HG02852 (cell line): ENCODE results near the gene CCDC15.
"Not testable (repeated sequence)": the region's sequence is repeated elsewhere in the genome, so short reads cannot be mapped to it uniquely, and the experiment has no call there.

Experiments
- ATAC-seq: cut with Tn5 transposase; IDR thresholded peaks from one replicate; pipeline ENCODE4 v1.9.1; 2021; ENCODE audit warnings: mild to moderate bottlenecking, moderate library complexity; ENCODE audit not compliant: unreplicated experiment

The CCDC15 gene

DNA sequence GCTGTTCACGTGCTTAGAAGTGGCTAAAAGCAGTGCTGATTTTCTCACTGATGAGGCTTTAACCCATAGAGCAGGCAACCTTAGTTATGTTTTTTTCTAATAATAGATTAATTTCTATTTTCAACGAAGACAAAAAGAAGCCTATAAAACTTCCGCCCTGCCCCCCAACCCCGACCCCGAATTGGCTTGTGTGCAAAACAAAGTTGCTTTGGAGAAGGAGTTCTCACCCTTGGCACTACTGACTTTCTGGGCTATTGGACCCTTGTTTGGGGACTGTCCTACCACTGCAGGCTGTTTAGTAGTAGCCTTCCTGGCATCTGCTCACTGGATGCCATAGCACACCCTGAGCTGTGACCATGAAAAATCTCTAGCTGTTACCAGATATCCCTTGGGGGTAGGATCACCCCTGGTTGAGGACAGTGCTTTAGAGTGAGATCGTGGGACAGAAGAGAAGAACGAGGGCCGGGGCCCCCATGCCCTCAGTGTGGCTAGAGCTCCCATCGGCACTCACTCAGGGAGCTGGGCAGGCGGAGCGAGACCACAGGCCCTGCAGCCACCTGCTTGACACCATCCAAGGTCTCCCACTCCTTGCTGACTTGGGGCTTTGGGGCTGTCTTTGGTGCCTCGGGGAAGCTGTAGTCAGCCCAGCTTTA lies 126.0 kb downstream of the CCDC15 start:
- ATAC-seq, result no peak

DNA sequence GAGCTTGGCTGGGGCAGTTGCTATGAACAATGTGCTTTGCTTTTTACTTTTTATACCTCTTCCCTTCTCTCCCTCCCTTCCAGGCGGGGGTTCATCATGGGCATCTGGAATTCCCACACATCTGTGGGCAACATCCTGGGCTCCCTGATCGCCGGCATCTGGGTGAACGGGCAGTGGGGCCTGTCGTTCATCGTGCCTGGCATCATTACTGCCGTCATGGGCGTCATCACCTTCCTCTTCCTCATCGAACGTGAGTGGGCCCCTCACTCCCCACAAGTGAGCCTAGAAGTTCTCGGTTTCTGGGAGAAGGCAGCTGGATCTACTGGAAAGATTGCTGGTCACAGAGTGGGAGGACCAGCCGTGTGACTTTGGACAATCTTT lies 126.5 kb downstream of the CCDC15 start:
- ATAC-seq, result no peak

DNA sequence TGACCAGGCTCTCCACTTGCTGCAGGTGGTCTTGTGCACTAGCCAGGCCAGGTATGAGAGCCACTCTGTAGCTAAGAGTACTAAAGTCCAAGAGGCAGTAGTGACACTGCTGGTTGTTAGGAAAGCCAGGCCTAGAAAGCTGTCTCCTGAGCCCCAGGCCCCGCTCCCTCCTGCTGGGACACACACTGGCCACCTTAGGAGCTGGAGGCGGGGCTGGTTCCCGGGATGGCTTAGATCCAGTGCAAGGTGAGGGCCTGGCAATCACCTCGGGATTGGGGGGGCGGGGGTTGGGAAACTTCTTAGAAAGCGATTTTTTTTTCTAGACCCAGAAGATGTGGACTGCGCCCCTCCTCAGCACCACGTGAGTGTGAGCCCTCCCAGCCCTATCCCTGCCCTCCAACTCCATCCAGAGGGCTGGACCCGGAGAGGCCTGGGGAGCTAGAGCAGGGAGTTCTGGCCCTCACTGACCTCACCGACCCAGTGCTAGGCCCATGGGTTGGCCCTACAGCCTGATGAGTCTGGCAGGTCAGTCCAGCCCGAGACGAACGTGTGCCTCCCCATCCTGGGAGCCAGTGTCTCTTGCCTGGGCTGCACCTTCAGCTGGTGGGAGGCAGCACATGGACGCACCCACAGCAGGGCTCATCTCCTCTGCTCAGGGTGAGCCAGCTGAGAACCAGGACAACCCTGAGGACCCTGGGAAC lies 127.2 kb downstream of the CCDC15 start:
- no peak for ATAC-seq

DNA sequence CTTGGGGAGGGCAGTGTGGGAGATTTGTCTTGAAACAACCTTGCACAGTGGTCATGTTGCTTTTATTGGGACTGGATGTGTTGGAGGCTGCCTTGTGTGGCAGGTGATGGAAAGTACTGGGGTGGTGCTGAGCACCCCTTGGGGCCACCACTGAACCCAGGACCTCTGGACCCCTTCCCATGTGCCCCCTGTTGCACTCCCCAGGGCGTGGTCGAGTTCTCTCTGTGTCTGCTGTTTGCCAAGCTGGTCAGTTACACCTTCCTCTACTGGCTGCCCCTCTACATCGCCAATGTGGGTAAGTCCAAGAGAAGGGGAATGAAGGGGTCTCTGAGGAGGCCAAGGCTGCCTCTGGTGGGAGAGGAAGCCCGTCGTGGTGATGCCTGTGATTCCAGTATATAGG lies 128.0 kb downstream of the CCDC15 start:
- ATAC-seq, result no peak

DNA sequence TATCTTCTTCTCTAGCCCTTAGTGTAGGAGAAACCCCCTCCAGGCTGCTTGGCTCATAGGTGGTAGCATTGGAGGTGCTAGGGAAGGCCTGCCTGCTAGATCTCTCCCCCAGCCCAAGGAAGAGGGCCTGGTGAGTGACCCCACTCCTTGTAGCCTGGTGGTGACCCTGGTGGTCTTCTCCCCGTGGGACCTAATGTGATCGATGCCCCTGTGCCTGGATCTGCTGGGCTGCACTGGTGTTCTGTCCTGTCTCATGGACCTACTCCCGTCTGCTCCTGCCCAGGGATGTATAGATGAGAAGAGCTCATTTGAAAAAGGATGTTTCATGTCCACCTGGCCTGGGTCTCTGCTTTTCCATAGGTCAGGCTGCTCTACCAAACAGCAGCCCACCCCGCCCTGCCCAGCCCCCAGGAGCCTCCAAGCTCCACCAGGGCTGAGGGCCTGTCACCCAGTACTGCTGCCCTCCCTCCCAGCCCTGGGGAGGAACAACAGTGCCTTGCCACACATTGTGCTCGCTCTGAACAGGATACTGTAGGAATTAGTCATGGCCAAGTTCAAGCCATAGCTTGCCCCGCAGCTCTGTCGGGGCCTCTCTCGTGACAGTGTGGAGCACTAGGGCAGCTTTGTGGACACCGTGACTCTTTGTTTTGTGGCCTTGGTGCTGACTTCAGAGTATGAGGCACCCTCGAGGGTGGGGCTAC lies 128.8 kb downstream of the CCDC15 start:
- ATAC-seq, result no peak

DNA sequence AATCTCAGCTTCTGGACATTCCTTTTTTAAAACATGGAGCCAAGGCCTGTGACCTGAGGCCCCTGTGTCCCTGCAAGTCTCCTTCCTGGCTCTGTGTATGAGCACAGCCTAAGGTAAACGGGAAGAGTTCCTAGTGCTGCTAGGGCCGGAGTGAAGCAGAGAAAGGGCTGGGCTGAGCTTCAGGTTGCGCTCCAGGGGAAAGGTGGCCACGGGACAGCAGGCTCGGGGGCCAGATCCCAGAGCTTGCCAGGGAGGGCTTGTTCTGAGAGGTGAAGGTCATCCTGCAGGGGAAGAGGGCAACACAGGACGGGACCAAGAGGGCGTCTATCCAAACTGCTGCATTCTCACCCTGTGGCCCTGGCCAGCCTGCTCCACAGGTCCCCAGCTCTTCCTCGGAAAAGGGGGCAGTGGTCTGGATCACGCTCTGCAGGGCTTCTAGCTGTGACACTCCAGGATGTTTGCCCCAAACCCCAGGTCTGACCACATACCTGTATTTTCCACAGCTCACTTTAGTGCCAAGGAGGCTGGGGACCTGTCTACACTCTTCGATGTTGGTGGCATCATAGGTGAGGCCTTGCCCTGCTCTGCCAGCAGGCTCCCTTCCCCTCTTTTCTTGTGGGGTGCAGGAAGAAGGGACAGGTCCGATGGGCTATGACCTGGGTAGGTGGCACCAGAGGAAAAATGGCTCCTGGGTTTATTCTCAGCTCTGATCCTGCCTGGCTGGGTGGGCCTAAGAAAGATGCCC lies 129.5 kb downstream of the CCDC15 start:
- ATAC-seq, result no peak

DNA sequence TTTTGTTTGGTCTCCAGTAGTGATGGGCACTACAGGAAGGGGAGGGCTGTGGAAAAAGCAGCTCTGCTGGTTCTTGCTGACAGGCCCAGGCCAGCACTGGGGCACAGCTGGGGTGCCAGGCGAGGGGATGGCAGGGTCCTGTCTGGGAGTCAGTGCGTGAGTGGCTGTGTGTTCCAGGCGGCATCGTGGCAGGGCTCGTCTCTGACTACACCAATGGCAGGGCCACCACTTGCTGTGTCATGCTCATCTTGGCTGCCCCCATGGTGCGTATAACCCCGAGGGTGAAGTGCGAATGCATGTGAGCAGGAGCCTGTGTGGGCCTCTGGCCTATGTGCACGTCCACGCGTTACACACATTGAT lies 130.0 kb downstream of the CCDC15 start:
- ATAC-seq, result no peak

DNA sequence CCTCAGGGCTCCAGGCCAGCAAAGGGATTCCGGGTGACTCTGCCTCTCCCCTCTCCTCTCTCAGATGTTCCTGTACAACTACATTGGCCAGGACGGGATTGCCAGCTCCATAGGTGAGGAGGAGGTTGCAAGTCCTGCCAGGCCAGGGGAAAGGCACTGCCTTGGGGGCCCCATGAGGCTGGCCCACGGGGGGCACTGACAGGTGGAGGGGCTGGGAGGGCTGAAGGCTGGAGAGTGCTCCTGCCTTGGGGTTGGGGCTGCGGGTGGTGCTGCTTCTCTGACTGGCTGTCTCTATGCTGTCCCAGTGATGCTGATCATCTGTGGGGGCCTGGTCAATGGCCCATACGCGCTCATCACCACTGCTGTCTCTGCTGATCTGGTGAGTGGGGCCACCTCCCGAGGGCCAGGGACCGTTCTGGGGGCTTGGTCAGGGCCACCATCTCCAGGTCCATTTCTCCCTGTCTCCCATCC lies 130.8 kb downstream of the CCDC15 start:
- no peak for ATAC-seq

DNA sequence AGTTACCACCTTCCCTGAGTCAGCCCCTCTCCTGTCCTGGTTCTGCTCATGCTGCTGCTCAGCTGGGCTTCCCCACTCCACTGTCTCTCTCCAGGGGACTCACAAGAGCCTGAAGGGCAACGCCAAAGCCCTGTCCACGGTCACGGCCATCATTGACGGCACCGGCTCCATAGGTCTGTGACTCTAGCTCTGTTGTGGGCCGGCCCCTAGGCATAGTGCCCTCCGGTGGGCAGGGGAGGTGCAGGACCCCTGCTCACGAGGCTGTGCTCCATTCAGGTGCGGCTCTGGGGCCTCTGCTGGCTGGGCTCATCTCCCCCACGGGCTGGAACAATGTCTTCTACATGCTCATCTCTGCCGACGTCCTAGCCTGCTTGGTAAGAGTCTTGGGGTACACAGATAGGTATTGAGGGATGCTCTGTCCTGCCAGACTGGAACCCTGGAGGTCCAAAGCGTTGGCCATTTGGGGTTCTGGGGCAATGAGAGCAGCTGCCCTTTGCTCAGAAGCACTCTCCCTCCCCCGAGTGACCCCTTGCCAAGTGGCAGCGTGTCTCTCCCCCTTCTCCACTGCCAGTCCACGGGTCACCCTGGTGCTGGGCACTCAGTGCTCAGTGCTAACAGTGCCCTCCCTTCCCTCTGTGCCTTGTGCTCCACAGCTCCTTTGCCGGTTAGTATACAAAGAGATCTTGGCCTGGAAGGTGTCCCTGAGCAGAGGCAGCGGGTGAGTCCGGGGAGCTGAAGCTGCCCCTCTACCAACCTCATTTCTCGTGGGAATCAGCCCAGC lies 131.5 kb downstream of the CCDC15 start:
- ATAC-seq, result no peak

DNA sequence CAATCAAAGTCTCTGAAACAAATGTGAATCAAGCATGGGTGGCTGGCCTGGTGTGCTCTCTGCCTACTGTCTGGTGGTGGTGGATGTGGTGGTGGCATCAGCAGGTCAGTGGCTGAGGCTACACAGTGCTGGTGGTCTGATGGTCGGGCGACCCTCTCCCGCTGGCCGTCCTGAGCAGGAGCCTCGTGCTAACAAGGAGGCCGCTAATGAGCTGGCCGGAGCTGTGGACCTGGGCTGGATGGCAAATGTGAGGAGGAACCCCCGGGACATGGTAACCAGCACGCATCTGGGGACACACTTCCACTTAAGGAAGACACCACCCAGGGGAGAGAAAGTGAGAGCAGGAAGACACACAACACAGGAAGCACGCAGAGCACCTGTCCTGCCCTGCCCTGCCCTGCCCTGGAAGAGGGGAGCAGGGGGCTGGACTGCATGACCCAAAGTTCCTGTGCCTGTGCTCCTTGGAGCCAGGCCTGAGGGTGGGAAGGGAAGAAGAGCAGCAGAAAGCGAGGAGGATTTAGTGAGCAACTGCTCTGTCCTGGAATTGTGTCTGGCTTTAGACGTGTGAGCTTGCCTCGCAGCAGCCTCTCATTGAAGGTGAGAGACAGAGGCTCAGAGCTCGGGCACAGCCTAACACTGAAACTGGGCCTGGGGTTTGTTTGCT lies 132.8 kb downstream of the CCDC15 start:
- ATAC-seq, result no peak

DNA sequence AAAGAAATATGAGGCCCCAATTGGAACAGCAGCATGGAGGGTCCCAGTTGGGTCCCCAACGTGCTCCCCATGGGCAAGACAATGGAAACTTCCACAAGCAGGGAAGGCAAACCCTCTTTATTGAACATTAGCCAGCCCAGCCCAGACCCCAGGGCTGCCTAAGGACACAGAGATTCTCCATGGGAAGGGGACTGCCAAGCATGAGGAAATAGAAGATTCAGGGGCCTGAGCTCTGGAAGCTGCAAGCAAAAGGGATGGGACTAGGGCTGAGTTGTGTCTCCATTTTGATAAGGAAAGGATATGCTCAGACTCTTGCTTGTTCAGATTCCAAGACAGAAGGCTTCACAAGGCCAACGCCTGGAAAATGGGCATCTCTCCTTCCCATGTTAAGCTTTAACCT lies 134.1 kb downstream of the CCDC15 start:
- ATAC-seq, result no peak

DNA sequence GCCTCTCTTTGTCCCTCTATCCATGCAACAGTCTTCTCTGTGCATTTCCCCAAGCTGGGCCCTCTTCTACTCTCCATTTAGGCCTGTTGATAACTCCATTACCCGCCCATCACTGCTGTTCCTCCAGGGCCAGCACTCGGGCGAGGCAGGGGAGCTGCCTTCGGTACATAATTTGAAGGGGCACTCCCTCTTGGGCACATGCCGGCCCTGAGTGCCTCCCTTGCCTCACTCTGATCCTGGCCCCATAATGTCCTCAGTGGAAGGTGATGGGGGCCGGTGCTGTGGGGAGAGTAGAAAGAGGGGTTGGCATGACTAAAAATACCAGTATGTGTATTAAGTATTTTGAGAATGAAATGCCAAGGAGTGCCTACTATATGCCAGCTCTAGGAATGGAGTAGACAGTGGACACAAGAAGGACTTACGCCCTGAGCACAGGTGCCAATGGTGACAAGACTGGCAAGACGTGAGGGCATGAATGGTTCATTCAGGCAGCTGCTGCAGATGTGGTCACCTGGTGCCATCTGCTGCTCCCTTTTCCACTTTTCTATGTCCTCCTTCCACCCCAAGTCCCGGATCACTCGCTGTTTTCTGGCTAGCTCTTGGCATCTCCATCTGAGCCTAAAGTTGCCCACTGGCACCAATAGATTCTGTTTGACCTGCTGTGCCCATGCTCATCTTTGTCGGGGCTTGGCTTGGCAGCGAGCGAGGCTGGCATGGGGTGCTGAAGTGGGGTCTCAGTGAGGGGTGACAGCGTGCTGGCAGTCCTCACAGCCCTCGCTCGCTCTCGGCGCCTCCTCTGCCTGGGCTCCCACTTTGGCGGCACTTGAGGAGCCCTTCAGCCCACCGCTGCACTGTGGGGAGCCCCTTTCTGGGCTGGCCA lies 134.8 kb downstream of the CCDC15 start:
- no peak for ATAC-seq

DNA sequence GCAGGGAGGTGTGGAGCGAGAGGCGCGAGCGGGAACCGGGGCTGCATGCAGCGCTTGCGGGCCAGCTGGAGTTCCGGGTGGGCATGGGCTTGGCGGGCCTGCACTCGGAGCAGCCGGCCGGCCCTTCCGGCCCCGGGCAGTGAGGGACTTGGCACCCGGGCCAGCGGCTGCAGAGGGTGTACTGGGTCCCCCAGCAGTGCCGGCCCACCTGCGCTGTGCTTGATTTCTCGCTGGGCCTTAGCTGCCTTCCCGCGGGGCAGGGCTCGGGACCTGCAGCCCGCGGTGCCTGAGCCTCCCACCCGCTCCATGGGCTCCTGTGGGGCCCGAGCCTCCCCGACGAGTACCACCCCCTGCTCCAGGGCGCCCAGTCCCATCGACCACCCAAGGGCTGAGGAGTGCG lies 135.5 kb downstream of the CCDC15 start:
- ATAC-seq, result not testable (repeated sequence)

DNA sequence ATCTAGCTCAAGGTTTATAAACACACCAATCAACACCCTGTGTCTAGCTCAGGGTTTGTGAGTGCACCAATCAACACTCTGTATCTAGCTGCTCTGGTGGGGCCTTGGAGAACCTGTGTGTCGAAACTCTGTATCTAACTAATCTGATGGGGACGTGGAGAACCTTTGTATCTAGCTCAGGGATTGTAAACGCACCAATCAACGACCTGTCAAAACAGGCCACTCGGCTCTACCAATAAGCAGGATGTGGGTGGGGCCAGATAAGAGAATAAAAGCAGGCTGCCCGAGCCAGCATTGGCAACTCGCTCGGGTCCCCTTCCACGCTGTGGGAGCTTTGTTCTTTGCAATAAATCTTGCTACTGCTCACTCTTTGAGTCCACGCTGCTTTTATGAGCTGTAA lies 136.1 kb downstream of the CCDC15 start:
- ATAC-seq, result not testable (repeated sequence)

DNA sequence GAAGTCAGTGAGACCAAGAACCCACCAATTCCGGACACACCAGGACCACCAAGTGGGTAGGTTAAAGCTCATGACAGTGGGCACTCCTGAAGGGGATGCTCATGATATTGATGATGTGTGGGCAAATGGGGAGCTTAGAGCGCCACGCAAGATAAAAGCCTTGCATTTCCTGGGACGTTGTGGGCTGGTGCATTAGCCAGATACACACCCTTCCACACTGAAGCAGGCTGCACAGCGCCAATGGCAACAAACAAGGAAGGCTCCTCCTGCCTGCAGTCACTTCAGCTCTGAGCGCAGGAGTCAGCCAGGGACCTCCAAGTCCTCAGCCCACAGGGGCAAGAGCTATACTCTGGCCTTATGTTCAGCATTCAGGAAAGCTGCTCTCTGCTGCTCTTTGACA lies 136.8 kb downstream of the CCDC15 start:
- no peak for ATAC-seq
